Posterior cingulate gyrus (tissue), 11 donors: ENCODE measurements around the gene BMP6.
A peak's percentile ranks its signal among the peaks of the same experiment; 100 is the strongest.

Experiments
- DNase-seq, 10 donors: peaks; one replicate each; pipeline versions ENCODE4 v3.0.0 to v3.0.0-alpha.2; 2020 to 2021; ENCODE audit warnings: mixed read lengths in 3 of 10
- intact Hi-C: fragments of 100-400 bp; cut with DNase I; formaldehyde crosslinking; loops from one replicate; pipeline ENCODE4 v1.15.1; 2023

BMP6 gene

GRCh38 chr6:7818257-7819214 lies 92.6 kb downstream of the BMP6 start:
- intact Hi-C loops: no loop called here
- DNase-seq: no peak

DNA sequence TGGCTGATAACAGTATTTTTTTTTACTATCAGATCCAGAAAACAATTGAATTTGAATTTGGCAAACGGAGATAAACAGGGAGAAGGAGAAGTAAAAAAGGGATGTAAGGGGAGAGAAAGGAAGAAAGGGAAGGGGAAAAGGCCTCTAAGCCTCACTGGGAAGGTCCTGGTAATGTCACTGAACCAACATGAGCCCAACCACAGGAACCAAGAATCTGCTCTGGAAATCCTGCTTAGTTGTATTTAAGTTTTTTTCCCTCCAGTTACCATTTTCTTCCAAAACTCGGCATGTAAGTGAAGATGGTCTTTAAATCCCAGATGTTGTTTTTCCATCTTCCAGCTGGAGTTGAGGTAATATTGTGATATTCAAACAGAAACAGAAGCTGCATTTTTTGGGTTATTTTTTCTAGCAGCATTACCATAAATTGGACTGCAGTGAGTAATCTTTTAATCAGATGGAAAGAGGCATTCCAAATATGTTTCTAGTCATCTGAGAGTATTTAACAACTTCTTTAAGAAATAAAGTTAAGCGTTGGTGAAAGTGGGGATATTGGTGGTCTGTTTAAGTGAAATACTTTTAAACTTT lies 93.6 kb downstream of the BMP6 start:
- DNase-seq: no peak
- intact Hi-C loops: no loop called here

DNA sequence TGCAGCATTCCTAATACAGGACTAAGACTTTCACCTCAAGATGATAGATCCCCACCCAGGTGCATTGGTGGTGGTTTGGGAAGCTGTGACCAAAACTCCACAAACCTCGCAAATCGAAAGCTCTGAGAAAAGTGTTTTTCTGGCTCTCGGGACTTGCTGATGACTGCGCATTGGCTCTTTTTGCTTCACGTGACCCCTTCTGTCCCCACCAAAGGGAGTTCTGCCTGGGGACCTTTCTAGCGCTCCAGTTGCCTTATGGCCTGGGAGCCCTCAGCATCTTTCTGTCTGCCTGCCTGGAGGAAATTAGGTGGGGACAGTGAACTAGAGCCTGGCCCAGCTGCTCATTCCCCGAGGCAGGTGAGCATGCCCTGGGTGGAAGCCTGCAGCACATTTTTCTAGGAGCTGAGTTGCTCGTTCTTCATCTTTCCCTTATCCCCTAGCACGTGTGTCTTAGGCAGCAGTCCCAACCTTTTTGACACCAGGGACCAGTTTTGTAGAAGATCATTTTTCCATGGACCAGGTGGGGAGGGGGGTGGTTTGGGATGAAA lies 94.5 kb downstream of the BMP6 start:
- intact Hi-C loops: no loop called here
- no peak for DNase-seq

- DNase-seq: no peak
- intact Hi-C loops: no loop called here
These were observed 95.5 kb downstream of the BMP6 start for GRCh38 chr6:7821426-7821825.

- no peak for DNase-seq
- intact Hi-C loops: no loop called here
These were observed 97.7 kb downstream of the BMP6 start for GRCh38 chr6:7823552-7823951.

DNA sequence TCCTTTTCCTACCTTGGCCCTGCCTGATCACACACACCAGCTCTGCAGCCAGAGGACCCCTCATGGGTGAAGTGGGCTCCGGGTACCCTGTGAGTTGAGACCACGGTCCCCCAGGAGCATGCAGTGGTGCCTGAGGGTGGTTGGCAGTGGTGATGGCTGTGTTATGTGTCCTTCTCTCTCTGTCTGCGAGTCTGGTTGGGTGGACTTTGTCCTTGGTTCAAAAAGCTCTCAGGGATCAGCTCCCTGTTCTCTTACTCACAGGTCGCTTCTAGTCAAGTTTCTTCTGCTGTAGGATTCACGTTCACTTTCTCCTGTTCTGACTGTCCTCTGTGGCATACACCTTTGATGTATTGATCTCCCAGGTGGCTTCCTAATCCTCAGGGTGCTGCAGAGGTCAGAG lies 100.1 kb downstream of the BMP6 start:
- intact Hi-C loops: no loop called here

DNA sequence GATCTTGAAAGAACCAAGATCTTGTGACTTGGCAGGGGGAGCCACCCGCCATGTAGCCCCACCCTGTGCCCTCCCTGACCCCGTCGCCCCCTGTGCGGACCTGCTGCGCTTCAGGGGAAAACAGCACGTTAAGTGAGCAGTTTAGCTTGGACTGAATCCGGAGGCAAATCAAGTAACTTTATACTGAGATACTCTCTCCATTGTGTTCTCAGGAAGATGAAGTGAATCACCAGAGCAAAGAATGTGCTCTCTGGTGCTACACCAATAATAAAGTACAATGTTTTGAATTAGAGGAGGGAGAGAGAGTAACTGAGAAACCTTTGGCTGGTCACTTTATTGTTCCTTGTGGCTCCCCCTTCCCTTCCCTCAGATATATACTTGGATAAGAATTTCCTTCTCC lies 101.2 kb downstream of the BMP6 start:
- no peak for DNase-seq
- intact Hi-C loops: no loop called here

More for the DNA sequence above, 100.1 kb downstream of the BMP6 start:
- DNase-seq: no peak

GRCh38 chr6:7828124-7828523 lies 102.2 kb downstream of the BMP6 start:
- intact Hi-C loops: no loop called here
- DNase-seq: no peak

DNA sequence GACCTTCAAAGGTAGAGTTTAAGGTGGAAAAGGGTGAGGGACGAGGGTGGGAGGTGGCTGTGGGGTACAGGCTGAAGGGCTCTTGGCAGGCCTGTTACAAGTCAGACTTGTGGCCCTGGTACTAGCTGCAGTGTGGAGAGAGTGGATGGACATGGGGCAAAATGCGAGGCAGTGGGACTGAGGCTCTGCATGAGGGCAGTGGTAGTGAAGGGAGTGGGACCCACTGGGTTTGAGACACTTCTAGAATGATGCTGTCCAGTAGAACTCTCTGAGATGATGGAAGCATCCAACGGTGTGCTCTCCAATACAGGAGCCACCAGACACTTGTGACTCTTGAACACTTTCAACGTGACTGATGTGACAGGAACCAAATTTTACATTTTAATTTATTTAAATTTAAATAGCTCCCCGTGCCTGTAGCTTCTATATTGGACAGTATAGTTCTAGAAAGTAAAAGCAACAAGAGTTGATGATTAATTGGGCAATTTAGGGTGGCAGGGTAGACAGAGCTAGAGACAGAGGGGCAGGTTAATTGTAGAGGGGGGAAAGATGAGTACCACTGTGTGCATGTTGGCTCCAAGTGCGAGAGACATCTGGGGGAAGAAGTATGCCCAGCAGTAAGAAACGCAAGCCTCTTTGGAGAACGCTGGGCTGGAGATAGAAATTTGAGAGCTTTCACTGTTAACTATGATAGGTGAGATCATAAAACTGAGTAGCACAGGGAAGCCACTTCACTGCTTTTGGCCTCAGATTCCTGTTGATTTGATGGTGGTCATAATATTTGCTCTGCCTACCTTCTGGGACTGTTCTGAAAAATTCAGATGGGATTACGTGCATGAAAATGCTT lies 107.2 kb downstream of the BMP6 start:
- DNase-seq: no peak
- intact Hi-C loops: no loop called here

DNA sequence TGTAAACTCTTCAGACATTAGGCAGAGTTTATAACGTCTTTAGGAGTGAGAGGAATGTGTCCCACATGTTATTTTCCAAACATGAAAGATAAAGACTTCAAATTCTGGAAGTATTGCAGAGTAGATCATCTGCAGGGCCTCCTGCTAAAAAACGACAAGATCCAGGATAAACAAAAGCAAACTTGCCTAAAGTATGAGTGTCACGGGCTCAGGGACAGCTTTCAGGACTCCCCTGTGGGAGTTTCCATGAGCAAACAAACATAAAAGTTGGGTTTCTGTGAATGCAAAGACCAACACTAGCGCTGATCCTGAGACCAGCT lies 107.8 kb downstream of the BMP6 start:
- intact Hi-C loops: no loop called here

DNA sequence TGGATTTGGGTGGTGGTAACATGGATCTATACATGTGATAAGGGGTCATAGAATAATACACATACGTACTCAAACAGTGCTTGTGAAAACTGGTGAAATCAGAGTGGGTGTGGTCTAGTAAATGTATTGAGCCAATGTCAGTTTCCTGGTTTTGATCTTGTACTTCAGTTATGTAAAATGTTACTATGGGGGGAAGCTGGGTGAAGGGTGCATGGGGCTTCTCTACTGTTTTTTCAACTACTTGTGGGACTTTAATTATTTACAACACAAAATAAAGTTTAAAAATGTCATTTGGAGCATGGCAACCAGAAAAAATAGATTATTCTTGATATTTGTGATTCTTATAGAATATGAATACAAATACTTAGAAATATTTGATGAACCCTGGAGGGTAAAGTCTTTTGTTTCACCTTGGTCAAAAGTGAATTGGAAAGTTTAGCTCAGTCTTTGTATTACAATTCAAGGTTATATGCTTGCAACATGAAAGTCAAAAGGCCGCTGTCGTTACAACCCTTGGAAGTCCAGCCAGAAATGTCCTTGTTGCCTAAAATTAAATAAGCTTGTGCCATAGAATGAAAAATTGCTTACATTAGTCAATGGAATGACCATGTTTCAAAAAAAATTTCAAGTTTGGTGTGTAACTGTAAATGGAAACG lies 110.6 kb downstream of the BMP6 start:
- DNase-seq: no peak
- intact Hi-C loops: no loop called here

More for the DNA sequence above, 107.8 kb downstream of the BMP6 start:
- no peak for DNase-seq

DNA sequence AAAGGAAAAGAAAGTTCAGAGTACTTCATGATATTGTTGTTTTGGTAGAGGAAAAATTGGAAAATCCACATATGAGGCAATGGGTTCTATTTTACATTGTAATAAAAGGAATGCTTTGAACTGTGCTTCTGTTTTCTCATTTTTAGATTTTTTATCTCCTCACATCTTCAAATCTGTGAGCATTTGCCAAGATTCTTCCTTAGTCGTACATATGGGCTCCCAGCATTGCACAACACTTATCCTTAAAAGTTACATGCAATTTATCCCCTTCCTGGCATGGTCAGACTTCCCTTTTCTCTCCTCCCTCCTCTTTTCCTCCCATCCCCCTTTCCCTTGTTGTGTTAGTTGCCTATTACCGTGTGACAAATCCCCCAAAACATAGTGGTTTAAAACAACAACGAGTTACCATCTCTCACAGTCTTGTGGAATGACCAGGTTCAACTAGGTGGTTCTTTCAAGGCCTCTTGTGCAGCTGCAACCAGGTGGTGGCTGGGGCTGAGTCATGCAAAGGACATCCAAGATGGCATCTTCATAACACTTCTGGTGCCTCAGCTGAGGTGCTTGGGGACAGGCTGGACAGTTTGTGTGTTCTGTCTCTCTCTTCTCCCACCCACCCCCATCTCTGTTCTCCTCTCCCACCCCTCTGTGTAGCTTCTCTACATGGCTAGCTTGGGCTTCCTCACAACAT lies 116.0 kb downstream of the BMP6 start:
- intact Hi-C loops: no loop called here
- no peak for DNase-seq

GRCh38 chr6:7846966-7847818 lies 121.3 kb downstream of the BMP6 start:
- intact Hi-C loops: no loop called here

DNA sequence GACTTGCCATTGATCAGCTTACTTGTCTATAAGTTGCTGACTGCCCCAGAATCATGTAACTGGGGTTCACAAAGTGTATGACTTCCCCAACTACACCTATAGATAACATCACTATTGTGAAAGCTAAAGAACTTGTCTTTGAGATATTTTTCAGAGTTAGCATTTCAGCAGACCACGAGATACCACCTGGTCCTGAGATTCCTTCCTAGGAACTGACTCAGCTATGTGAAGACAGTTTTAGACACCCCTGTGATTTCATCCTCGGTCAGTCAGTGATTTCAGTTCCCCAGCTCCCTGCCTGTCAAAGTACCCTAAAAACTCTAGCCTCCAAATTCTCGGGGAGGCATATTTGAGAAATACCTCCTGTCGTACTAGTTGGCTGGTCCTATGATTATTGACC lies 122.3 kb downstream of the BMP6 start:
- intact Hi-C loops: no loop called here
- no peak for DNase-seq

More at GRCh38 chr6:7846966-7847818, 121.3 kb downstream of the BMP6 start:
- no peak for DNase-seq

- intact Hi-C loops: no loop called here
- DNase-seq: no peak
These were observed 125.9 kb downstream of the BMP6 start for GRCh38 chr6:7851780-7852179.

DNA sequence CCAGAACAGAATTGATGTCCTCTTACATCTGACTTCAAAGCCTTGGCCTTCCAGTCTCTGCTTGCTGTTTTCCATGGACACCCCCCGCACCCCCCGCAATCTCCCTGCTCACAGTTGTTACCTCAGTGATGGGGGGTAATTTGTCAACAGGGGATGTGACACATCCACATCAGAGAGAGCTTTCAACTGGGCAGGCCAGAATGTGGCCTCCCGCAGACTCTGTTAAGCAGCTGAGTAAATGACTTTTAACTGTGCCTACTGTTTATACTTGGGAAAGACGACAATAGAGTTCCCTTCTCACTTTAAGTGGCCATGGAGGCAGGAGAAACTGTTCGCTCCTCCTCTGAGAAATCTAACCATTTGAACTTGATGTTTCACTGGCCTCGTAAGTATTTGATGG lies 133.7 kb downstream of the BMP6 start:
- intact Hi-C loops: no loop called here
- DNase-seq: no peak

GRCh38 chr6:7865781-7866180 lies 139.9 kb downstream of the BMP6 start:
- intact Hi-C loops: no loop called here

GRCh38 chr6:7866526-7866925 lies 140.6 kb downstream of the BMP6 start:
- DNase-seq: no peak
- intact Hi-C loops: no loop called here

More at GRCh38 chr6:7865781-7866180, 139.9 kb downstream of the BMP6 start:
- no peak for DNase-seq

- DNase-seq: peak in 1 of 10 donors; percentile 80
- intact Hi-C loops: no loop called here
These were observed 143.0 kb downstream of the BMP6 start for GRCh38 chr6:7868926-7869325.
